Ishikawa (cell line): ENCODE results near the gene REN.

Experiments
- CEBPB ChIP-seq: IDR thresholded peaks from 2 replicates; pipeline ENCODE4 v1.6.1; 2012
- CREB1 ChIP-seq: IDR thresholded peaks from 2 replicates; pipeline ENCODE4 v1.6.1; 2012; ENCODE audit warnings: low read depth
- EGR1 ChIP-seq: IDR thresholded peaks from 2 replicates; pipeline ENCODE4 v1.6.1; 2012
- EP300 ChIP-seq: IDR thresholded peaks from 2 replicates; pipeline ENCODE4 v1.6.1; 2012; ENCODE audit warnings: borderline replicate concordance
- FOXM1 ChIP-seq: IDR thresholded peaks from 2 replicates; pipeline ENCODE4 v1.6.1; 2012; ENCODE audit warnings: low read depth, borderline replicate concordance
- MAX ChIP-seq: IDR thresholded peaks from 2 replicates; pipeline ENCODE4 v1.6.1; 2012
- NFIC ChIP-seq: IDR thresholded peaks from 2 replicates; pipeline ENCODE4 v1.6.1; 2012
- RAD21 ChIP-seq: IDR thresholded peaks from 2 replicates; pipeline ENCODE4 v1.6.1; 2012; ENCODE audit warnings: low read depth
- TAF1 ChIP-seq: IDR thresholded peaks from 2 replicates; pipeline ENCODE4 v1.6.1; 2012; ENCODE audit warnings: low read depth, mild to moderate bottlenecking
- TCF12 ChIP-seq: IDR thresholded peaks from 2 replicates; pipeline ENCODE4 v1.6.1; 2012; ENCODE audit warnings: low read depth
- TEAD4 ChIP-seq: IDR thresholded peaks from 2 replicates; pipeline ENCODE4 v1.6.1; 2012
- YY1 ChIP-seq: IDR thresholded peaks from 2 replicates; pipeline ENCODE4 v1.6.1; 2012; ENCODE audit warnings: low read depth
- ZBTB7A ChIP-seq: IDR thresholded peaks from 2 replicates; pipeline ENCODE4 v1.6.1; 2012; ENCODE audit warnings: low read depth
- TF ChIP-seq, protein P1 (sequence below): IDR thresholded peaks from 2 replicates; pipeline ENCODE4 v1.6.1; 2012
- TF ChIP-seq, protein P2 (sequence below): IDR thresholded peaks from 2 replicates; pipeline ENCODE4 v1.6.1; 2012; ENCODE audit warnings: low read depth, mild to moderate bottlenecking

Gene REN

DNA sequence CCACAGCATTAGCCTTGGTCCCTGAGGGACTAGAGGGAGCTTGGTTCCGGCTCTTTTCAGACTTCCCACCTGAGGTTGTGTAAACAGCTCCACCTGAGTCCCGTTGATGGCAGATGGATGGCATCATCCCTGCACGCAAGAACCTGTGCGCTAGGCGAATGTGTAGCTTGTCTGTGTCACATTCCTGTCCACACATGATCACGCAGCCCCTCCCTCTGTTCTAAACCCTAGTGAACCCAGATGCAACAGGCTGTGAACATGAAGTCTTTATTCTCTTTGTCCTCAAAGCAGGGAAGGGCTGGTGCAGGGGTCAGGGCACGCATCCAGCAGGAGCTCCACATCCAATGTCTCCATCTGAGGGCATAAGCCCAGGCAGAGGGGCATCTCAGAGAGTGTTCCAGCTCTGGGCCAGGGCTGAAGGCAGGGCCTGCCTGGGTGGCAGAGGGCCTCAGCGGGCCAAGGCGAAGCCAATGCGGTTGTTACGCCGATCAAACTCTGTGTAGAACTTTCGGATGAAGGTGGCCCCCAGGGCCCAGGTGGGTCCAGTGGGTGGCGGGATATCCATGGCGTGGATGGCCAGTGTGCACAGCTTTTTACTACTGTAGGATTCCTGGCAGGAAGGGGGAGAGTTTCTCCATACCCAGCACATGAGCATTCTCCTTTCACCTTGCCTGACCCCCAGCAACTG is 11.4 kb downstream of the REN start:
- TF ChIP-seq ZBTB7A (no peak), TAF1 (no peak), FOXM1 (no peak), YY1 (no peak), TCF12 (no peak), MAX (no peak), NFIC (no peak), EP300 (no peak), CREB1 (no peak)
- TF ChIP-seq, protein P1, sequence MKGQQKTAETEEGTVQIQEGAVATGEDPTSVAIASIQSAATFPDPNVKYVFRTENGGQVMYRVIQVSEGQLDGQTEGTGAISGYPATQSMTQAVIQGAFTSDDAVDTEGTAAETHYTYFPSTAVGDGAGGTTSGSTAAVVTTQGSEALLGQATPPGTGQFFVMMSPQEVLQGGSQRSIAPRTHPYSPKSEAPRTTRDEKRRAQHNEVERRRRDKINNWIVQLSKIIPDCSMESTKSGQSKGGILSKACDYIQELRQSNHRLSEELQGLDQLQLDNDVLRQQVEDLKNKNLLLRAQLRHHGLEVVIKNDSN: no peak
- TF ChIP-seq, protein P2, sequence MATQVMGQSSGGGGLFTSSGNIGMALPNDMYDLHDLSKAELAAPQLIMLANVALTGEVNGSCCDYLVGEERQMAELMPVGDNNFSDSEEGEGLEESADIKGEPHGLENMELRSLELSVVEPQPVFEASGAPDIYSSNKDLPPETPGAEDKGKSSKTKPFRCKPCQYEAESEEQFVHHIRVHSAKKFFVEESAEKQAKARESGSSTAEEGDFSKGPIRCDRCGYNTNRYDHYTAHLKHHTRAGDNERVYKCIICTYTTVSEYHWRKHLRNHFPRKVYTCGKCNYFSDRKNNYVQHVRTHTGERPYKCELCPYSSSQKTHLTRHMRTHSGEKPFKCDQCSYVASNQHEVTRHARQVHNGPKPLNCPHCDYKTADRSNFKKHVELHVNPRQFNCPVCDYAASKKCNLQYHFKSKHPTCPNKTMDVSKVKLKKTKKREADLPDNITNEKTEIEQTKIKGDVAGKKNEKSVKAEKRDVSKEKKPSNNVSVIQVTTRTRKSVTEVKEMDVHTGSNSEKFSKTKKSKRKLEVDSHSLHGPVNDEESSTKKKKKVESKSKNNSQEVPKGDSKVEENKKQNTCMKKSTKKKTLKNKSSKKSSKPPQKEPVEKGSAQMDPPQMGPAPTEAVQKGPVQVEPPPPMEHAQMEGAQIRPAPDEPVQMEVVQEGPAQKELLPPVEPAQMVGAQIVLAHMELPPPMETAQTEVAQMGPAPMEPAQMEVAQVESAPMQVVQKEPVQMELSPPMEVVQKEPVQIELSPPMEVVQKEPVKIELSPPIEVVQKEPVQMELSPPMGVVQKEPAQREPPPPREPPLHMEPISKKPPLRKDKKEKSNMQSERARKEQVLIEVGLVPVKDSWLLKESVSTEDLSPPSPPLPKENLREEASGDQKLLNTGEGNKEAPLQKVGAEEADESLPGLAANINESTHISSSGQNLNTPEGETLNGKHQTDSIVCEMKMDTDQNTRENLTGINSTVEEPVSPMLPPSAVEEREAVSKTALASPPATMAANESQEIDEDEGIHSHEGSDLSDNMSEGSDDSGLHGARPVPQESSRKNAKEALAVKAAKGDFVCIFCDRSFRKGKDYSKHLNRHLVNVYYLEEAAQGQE: no peak

DNA sequence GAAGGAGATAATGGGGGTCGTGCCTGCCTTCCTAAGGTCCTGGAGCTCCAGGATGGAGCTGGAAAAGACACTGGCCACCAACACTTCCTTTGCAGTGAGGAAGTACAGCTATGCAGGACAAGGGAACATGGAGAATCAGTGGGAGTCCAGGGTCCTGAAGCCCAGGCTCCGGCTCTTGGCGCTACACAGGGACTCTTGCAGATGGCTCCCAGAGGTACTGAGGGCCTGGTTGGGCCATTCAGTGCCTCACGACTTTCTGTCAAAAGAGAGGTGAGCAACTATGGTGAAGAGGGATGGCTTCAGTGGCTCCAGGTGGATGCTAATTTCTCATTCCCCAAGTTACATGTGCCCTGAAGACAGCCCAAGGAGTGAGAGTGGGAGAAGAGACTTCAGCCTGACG is 12.5 kb downstream of the REN start:
- TF ChIP-seq CEBPB: no peak
- TF ChIP-seq TEAD4: no peak
- TF ChIP-seq ZBTB7A: no peak
- no peak for TF ChIP-seq TCF12
- TF ChIP-seq TAF1: no peak
- no peak for TF ChIP-seq YY1
- TF ChIP-seq EP300: no peak
- no peak for TF ChIP-seq NFIC
- TF ChIP-seq CREB1: no peak
- no peak for TF ChIP-seq FOXM1
- TF ChIP-seq MAX: no peak
- TF ChIP-seq, protein P2: no peak
- TF ChIP-seq, protein P1: no peak
- no peak for TF ChIP-seq RAD21
- TF ChIP-seq EGR1: no peak

DNA sequence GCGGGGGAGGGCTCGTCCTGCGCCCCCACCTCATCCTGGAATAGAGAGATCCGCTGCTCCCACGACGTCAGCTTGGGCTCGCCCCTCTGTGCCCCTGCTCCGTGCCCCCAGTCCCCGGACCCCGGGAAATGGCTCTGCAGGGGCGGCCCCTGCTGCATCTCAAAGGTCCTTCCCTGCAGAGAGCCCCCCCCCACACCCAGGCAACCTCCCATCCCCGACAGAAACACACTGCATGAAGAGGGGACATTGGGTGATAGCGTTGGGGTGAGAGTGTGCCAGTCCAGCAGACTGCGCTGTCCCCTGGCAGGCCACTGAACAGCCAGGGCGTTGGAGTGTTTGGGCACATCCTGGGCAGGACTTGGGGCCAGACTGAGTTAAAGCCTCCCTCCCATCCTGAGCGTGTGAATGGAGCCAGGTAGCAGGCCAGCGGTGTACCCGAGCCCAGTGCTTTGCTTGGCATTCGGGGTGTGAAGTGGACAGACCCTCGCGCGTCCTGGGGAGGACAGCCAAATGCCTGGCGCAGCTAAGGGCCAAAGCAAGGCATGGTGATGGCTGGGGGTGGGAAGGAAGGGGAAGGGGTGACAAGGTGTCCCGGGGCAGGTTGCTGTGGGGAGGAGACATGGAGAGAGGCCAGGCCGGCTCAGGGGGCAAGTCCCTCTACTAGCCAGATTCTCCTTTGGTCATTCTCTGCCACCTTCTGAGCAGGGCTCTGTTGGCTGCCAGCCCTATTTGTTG is 13.7 kb downstream of the REN start:
- TF ChIP-seq MAX (no peak), TAF1 (no peak), TCF12 (no peak), YY1 (no peak), FOXM1 (no peak), CREB1 (no peak), EGR1 (no peak), ZBTB7A (no peak), NFIC (no peak), EP300 (no peak), CEBPB (no peak), TEAD4 (no peak)
- TF ChIP-seq, protein P2: no peak
- TF ChIP-seq, protein P1: no peak
